Neural crest cell (in vitro differentiated cells): ENCODE results near the gene SCGB3A2. TPM values are rescaled to one million over a fixed set of nuclear protein-coding genes. Genes with fewer than 3 reads are reported as not detected.

Experiments used
- DNase-seq: peaks from one replicate; pipeline ENCODE4 v3.0.0; 2021; ENCODE audit warnings: low read depth, mixed read lengths, low spot score
- H3K27ac Mint-ChIP-seq: one replicate; pipeline ENCODE4 v1.8.0; 2021; ENCODE audit warnings: mild to moderate bottlenecking, mixed read lengths; ENCODE audit not compliant: unreplicated experiment
- H3K27me3 Mint-ChIP-seq: 2 replicates; pipeline ENCODE4 v1.8.0; 2021; ENCODE audit warnings: low read depth, mild to moderate bottlenecking, mixed read lengths
- H3K36me3 Mint-ChIP-seq: 2 replicates; pipeline ENCODE4 v1.8.0; 2021; ENCODE audit warnings: low read depth, mild to moderate bottlenecking, mixed read lengths
- H3K4me1 Mint-ChIP-seq: 2 replicates; pipeline ENCODE4 v1.8.0; 2021; ENCODE audit warnings: mixed read lengths
- H3K4me3 Mint-ChIP-seq: one replicate; pipeline ENCODE4 v1.8.0; 2021; ENCODE audit warnings: mild to moderate bottlenecking, mixed read lengths
- H3K9me3 Mint-ChIP-seq: 2 replicates; pipeline ENCODE4 v1.8.0; 2021; ENCODE audit warnings: mixed read lengths
- CTCF ChIP-seq: fragments of 200-600 bp; sonication (generic); conservative IDR thresholded peaks from 2 replicates; pipeline ENCODE4 v1.5.0; 2021; ENCODE audit warnings: antibody characterized with exemption, mild to moderate bottlenecking
- total RNA-seq: library from RNA; stranded (reverse); gene quantifications from 2 replicates; pipeline ENCODE4 v1.2.1, GENCODE V29; 2021

SCGB3A2 gene
- total RNA-seq, 1 donor from 2014 or later = not detected

GRCh38 chr5:147920420-147921030, 42.0 kb downstream of the SCGB3A2 start:
- H3K9me3 Mint-ChIP-seq = peaks cover 3% of the 10 kb centered on the region
- no peaks in the 10 kb centered on the region for H3K27me3 Mint-ChIP-seq
- H3K27ac Mint-ChIP-seq = no peak overlapping the region
- TF ChIP-seq CTCF = no peak
- no peaks in the 10 kb centered on the region for H3K4me1 Mint-ChIP-seq
- DNase-seq = no peak
- H3K4me3 Mint-ChIP-seq = no peak overlapping the region
- H3K36me3 Mint-ChIP-seq = no peaks in the 10 kb centered on the region

GRCh38 chr5:147921136-147921535, 42.6 kb downstream of the SCGB3A2 start:
- no peaks in the 10 kb centered on the region for H3K36me3 Mint-ChIP-seq
- no peak overlapping the region for H3K27ac Mint-ChIP-seq

GRCh38 chr5:147925020-147925419, 46.5 kb downstream of the SCGB3A2 start:
- Mint-ChIP-seq H3K4me3 (no peak overlapping the region), H3K27ac (no peak overlapping the region), H3K36me3 (no peaks in the 10 kb centered on the region), H3K9me3 (peaks cover 3% of the 10 kb centered on the region), H3K27me3 (no peaks in the 10 kb centered on the region), H3K4me1 (no peaks in the 10 kb centered on the region)
- DNase-seq = no peak
- no peak for TF ChIP-seq CTCF

More at GRCh38 chr5:147921136-147921535, 42.6 kb downstream of the SCGB3A2 start:
- no peaks in the 10 kb centered on the region for H3K27me3 Mint-ChIP-seq
- H3K4me1 Mint-ChIP-seq = no peaks in the 10 kb centered on the region
- H3K4me3 Mint-ChIP-seq = no peak overlapping the region
- TF ChIP-seq CTCF = no peak
- DNase-seq = no peak
- H3K9me3 Mint-ChIP-seq = peaks cover 3% of the 10 kb centered on the region

- H3K4me1 Mint-ChIP-seq = no peaks in the 10 kb centered on the region
Observed at GRCh38 chr5:147927901-147928300, 49.4 kb downstream of the SCGB3A2 start.

GRCh38 chr5:147930769-147931168, 52.3 kb downstream of the SCGB3A2 start:
- DNase-seq = no peak
- H3K27me3 Mint-ChIP-seq = no peaks in the 10 kb centered on the region
- TF ChIP-seq CTCF = no peak

More at GRCh38 chr5:147927901-147928300, 49.4 kb downstream of the SCGB3A2 start:
- Mint-ChIP-seq H3K27me3 (no peaks in the 10 kb centered on the region), H3K27ac (no peak overlapping the region), H3K4me3 (no peak overlapping the region), H3K36me3 (no peaks in the 10 kb centered on the region), H3K9me3 (no peaks in the 10 kb centered on the region)
- no peak for TF ChIP-seq CTCF
- no peak for DNase-seq

More at GRCh38 chr5:147930769-147931168, 52.3 kb downstream of the SCGB3A2 start:
- no peaks in the 10 kb centered on the region for H3K4me1 Mint-ChIP-seq
- no peak overlapping the region for H3K4me3 Mint-ChIP-seq
- no peaks in the 10 kb centered on the region for H3K9me3 Mint-ChIP-seq
- H3K36me3 Mint-ChIP-seq = no peaks in the 10 kb centered on the region
- no peak overlapping the region for H3K27ac Mint-ChIP-seq

Other genes with a start within 250 kb of the SCGB3A2 start
- 35.6 and 36.8 TPM in 2 replicates for gene JAKMIP2, start 96.0 kb upstream of the SCGB3A2 start, total RNA-seq
- gene SPINK1, start 47.0 kb upstream of the SCGB3A2 start, total RNA-seq = not detected in 2 replicates
- gene C5orf46, start 27.8 kb downstream of the SCGB3A2 start, total RNA-seq = not detected in 2 replicates
- gene SPINK5, start 185.3 kb downstream of the SCGB3A2 start, total RNA-seq = 10.6 and 12.9 TPM in 2 replicates